Activated gamma-delta T cell treated with Interleukin-2 at 50 U/mL for 16 hours (primary cell): ENCODE measurements around the gene HSPA12B.

Experiments used
- DNase-seq: peaks from one replicate; pipeline ENCODE4 v3.0.0-alpha.2; 2020

Gene HSPA12B

DNA sequence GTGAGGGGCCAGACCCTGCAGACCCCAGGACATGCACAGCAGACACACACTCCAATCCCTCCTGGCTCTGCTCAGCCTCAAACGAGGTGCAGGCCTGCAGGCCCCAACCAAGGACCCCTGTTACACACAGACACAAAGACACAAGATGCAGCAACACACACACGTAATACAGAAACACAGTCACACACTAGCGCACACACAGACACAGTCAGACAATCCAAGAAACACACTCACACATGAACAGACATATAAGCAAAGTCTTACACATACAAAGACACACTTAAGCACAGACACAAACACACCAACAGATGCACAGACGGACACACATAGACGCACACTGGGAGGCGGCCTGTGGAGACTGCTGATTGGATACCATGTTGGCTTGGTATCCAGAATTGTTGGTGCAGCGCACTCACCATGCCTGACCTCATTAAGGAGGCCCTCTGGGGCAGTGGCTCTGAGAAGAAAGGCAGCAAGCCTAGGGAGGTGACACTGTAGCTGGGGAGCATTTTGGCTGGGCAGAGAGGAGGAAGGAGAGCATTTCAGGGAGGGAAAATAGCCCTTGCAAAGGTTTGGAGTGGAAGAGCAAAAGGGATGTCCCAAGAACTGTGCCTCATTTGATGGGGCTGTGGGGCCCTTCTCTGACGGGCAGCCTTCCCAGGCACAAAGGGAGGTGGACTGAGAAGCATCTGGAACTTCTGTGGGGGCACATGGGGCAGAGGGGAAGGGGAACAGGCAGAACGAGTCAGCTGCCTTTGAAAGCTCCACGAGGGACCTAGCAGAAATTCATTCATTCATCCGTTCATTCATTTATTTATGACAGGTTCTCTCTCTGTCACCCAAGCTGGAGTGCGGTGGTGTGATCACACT, 1.4 kb upstream of the HSPA12B start:
- no peak for DNase-seq

DNA sequence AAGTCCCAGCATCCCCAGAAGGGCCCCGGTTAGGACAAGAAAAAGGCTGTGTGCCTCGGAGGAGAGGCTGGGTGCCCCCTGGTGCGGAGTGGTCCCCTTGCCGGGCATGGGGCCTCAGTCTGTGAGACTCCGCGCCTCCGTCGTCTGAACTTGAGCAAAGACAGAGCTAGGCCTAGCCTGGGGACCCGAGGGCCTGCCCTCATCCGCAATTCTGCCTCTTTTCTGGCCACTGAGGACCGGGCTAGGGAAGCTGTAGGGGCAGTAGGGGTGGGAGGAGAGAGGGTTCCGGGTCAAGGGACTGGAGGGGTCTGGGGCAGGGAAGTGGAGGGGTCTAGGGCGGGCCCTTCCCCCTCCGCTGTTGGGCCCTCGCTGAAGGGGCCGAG, 550 bp upstream of the HSPA12B start:
- no peak for DNase-seq

DNA sequence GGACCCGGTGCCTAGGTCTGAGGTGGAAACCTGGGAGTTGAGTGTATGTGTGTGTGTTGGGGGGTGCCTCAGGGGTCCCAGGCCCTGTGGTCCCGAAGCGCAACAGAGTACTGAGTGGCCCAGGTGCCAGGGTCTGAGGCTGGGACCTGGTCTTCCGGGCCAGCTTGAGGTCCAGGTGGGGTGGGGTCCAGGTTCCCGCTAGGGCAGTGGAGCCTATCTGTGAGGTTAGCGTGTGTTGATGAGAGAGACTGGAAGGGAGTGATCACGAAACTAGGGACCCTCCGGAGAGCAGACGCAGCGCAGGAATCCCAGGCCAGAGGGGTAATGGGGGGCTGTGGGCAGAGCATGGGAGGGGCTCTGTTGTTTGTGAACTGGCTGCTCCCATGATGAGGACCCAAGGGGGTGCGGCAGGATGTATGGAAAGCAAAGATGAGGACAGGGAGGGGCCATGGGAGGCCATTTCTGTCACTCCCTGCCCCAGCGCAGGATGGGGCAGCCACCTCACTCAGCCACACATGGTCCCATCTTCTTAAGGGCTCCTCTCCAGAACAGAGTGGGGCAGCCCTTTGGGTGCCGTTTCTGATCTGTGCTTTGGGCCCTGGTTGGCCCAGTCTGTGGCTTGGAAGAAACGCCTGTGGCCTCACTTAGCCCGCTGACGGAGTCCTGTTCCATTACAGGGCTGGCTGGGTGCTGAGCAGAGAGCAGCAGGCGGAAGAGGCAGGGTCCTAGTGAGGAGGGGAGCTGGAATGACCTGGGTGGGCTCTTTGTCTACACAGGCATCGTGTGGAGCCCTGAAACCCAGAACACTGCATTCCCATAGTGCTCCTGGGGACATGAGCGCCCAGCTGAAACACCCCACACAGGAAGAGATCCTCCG, 872 bp downstream of the HSPA12B start:
- no peak for DNase-seq

DNA sequence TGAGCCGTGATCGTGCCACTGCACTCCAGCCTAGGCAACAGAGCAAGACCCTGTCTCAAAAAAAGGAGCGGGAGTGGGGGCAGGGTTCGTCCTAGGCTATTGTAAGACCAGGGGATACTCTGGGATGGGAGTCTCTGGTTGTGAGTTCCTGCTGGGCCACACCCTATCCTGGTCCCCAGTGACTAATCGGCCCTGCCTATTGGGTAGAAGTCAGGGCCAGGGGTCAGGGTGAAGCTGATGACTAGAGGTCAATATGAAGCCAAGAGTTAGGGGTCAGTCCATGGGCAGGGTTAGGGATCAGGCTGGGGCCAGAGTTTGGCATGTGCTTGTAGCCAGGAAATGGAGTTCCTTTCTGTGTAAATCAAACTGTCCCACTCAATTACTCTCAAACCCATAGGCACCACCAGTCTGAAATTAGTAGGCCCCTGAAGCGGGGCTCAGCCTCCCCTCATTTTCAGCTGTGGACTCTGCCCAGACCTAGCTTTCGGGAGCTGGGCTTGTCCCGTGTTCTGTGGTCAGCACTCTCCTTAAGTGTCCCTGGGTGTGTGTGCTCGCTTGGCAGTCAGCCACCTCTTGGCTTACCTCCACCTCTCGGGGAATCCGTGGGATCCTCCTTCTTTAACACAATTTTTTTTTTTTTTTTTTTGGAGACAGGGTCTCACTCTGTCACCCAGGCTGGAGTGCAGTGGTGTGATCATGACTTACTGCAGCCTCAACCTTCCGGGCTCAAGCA, 1.8 kb downstream of the HSPA12B start:
- DNase-seq: no peak

DNA sequence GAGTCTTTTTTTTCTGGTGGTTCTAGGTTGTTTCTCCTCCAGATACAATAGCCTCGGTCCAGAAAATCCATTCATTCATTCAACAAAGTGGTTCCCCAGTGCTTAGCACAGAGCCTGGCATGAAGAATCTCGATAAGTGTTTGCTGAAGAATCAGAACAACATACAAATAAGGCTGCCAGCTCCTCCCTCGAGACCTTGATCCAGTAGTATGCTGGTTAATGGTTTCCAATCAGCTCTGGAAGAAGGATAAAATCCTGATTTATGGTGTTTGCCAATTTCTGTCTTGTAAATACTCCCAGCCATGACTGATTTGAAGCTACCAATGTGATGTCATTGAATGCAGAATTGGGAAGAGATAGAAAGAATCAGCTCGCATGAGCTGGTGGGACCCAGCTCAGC, 3.3 kb downstream of the HSPA12B start:
- DNase-seq: no peak

DNA sequence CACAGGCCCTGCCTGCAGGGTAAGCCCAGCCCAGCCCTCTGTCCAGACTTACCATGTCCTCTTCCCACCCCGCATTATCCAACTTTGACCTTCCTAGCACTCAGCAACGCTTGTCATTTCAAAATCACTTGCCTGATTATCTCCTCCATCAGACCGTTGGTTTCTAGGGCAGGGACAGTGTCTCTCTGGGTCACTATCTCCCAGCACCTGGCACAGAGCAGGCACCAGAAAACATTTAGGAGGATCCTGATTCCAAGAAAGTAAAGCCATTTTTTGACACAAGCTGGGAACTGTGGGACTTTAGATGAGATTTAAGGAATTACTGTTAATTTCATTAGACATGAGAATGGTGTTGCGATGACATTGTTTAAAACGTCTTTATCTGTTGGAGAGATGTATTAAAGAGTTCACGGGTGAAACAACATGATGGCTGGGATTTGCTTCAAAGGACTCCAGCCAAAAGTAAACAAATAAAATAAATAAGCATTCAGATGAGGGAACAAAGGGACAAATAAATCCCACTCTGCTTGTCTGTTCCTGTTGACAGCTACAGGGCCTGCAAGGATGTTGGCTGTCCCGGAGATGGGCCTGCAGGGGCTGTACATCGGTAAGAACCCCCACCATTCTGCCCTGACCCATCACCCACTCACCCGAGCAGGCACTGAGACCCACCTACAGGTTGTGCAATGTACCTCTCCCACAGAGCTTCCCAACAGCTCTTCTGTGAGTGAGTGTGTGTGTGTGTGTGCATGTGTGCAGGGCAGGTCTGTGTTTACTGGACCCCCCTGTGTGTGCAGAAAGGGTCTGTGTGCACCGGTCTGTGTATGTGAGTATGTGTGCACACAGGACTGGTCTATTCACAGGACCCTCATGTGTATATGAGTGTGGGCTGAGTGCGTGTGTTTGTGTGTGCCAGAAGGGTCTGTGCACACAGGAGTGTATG, 5.9 kb downstream of the HSPA12B start:
- no peak for DNase-seq

DNA sequence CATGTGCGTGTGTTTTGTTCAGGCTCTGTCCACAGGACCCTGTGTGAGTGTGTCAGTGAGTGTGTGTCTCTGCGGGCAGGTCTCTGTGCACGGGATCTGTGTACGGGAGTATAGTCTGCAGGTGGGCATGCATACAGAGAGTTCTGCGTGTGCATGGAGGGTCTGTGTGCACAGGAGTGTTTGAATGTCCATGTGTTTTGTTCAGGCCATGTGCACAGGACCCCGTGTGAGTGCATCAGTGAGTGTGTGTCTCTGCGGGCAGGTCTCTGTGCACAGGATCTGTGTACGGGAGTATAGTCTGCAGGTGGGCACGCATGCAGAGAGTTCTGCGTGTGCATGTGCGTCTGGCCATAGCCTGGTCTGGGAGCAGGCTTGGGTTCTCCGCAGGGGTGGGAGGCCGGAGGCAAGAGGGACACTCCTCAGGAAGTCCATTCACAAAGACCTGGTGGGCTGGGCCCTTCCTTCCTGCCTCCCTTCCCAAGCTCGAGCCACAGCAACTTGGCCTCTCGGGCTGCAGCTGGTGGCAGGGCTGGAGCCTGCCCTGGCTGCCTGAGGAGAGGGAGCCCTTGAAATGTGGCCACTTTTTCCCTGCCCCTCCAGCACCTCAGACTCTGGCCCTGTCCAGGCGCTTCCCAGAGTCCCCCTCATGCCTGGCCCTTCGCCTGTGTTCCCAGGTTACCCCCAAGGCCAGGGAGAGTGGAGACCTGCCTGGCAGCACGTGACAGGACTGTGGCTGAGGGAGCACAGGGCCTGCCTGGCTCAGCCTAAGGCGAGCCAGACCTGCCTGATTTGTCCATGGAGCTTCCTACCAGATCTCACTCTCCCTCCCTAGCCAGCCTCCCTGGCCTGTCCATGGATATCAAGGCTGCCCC, 6.8 kb downstream of the HSPA12B start:
- no peak for DNase-seq

DNA sequence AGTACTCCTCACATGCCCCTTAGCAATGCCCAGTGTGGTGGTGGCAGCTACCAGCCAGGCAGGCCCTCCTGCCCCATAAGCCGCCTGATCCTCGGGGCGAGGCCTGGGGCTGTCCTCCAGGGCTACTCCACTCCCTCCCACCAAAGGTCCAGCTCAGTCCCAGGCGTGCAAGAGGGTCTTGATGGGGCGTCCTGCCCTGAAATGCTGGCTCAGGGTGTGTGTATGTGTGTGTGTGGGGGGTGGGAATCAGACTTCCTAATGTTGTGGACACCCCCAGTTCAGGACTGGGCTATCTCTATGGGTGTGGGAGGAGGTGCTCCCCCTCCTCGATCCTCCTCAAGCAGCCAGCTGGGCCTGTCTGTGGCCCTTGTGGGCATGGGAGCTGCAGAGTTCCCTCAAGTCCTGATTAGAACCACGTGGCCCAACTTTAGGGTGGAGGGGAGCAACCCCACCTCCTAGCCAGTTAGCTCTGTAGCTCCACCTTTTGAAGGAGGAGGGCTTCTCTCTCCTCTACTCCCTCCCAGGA, 7.5 kb downstream of the HSPA12B start:
- DNase-seq: no peak

DNA sequence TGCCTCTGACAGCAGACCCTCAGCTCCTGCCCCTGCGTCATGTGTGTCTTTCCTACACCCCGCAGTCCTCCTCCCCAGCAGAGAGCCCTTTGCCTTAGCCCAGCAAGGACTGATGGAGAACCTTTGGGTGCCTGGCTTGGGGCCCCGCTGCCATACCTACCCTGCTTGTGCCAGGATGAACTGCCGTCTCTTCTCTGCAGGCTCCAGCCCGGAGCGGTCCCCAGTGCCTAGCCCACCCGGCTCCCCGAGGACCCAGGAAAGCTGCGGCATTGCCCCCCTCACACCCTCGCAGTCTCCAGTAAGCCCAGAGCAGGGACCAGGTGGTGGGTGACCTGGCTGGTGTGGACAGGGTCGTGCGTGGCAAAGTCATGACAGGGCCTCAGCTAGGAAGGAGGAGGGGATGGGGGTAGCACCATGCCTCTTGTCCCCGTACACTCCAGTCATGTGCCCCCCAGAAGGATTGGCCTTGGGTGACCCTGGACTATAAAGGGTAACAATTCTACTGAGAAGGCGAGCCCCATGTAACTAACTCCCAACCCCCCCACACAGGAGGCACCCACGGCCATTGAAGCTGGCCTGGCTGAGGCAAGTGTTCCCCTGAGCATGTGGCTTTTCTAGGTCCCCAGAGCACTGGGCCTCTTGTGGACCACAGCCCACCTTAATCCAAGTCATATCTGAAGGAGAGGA, 8.3 kb downstream of the HSPA12B start:
- DNase-seq: no peak

DNA sequence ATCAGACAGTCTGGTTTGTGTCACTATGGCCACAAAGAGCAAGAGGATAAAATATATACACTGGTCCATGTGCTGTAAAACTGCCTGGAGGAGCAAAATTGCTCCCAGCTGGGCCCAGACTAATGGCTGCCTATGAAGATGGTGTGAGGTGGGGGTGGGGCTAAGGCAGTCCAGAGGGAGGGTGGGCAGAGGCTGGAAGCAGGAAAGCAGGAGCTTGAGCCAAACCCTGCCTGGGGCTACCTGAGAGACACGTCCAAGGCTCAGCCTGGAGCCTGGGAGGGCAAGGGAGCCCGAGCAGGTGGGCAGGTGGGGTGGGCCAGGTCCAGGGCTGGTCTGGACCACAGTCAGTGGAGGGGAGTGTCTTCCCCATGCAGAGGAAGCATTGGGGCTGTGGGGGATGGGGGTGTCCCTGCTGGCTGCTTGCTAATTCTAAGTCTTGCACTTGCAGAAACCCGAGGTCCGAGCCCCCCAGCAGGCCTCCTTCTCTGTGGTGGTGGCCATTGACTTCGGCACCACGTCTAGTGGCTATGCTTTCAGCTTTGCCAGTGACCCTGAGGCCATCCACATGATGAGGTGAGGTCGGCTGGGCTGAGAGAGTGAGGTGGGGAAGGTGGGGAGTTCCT, 9.5 kb downstream of the HSPA12B start:
- DNase-seq: no peak

DNA sequence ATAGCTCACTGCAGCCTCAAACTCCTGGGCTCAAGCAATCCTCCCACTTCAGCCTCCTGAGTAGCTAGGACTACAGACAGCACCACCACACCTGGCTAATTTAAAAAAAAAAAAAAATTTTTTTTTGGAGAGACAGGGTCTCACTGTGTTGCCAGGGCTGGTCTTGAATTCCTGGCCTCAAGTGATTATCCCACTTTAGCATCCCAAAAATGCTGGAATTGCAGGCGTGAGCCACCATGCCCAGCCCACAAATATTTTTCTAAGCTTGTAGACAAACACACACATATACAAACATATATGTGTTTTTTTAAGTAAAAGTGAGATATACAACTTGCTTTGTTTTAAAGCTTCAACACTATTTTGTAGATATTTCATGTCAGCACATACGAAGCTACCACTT, 10.8 kb downstream of the HSPA12B start:
- DNase-seq: no peak

DNA sequence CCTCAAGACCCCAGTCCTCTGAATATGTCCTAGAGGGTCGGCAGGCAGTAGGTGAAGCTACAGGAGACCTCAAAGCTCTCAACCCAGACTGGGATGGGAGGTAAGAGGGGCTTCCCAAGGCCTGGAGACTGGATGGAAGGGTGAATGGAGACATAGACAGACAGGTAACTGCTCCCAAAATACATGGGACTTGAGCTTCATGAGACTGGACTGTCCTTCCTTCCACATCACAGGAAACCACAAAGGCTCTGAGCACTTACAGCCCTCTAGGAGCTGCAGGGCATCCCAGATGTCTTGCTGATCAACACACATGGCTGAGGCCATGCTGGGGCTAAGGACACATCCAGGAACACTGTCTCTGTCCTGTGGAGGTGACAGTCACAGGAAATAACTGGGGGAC, 11.6 kb downstream of the HSPA12B start:
- no peak for DNase-seq

DNA sequence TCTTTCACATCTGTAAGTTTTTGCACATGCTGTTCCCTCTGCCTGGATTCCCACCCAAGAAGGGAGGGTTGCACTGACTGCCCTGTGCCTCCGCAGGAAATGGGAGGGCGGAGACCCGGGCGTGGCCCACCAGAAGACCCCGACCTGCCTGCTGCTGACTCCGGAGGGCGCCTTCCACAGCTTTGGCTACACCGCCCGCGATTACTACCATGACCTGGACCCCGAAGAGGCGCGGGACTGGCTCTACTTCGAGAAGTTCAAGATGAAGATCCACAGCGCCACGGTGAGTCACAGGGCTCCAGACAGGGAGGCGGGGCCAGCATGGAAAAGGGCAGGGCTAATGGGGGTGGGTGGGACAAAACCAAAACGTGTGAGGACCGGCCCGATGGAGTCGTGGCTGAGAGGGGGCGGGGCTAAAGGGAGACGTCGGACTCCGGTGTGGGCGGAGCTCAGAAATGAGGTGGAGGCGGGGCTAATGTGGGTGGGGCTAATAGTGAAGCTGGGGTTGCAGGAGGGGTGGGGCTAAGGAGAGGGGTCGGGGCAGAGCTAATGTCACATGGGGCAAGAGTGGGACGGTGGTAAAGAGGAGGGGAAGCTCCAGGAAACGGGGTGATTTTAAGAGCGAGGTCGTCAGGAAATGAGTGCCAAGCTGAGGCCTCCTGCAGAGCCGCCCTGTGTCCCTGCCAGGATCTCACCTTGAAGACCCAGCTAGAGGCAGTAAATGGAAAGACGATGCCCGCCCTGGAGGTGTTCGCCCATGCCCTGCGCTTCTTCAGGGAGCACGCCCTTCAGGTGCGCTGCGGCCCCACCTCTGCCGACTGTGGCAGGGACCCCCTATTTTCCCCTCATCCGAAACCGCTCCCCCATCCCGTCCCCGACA, 12.6 kb downstream of the HSPA12B start:
- peak; percentile 49 for DNase-seq

DNA sequence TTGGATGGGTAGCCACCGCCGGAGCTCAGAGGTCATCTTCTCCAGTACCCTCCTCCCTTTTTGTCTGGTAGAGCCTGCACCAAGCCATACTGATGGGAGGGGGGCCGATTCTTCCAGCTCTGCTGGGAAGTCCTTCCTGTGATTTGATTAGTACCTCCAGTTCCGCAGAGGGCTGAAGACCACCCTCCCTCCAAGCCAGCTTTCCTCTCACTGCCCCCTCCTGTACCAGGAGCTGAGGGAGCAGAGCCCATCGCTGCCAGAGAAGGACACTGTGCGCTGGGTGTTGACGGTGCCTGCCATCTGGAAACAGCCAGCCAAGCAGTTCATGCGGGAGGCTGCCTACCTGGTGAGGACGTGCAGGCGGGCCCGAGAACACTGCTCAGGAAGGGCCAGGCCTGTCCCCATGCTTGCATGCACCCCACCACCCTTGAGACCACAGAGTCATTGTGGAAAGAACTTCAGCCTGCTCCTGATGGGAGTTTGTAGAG, 13.2 kb downstream of the HSPA12B start:
- no peak for DNase-seq

DNA sequence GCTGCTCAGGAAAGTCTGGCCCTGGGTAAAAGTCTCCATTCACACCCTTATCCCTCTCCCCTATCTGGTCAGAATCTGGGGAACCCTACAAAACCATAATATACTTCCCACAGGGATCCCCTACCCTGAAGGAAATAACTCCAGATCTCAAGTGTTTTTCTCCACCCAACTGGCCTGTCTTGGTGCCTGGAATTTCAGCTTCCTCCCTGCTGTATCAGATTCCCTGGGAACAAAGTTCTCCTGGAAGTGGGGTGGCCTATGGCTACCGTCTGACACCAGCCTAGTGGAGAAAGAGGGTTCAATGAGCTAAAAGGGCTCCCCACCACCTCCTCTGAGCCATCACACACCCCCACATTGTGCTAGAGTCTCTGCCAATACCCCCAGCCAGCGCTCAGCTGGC, 15.0 kb downstream of the HSPA12B start:
- no peak for DNase-seq

DNA sequence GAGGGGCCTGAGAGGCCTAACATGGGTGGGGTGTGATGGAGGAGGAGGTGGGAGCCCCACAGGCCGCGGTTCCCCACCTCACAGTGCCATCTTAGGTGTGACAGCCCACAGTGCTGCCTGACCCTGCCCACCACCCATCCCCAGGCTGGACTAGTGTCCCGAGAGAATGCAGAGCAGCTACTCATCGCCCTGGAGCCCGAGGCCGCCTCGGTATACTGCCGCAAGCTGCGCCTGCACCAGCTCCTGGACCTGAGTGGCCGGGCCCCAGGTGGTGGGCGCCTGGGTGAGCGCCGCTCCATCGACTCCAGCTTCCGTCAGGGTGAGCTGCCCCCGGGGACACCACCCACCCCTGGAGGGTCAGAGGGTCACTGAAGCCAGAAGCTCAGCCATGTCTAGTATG, 15.6 kb downstream of the HSPA12B start:
- DNase-seq: no peak

DNA sequence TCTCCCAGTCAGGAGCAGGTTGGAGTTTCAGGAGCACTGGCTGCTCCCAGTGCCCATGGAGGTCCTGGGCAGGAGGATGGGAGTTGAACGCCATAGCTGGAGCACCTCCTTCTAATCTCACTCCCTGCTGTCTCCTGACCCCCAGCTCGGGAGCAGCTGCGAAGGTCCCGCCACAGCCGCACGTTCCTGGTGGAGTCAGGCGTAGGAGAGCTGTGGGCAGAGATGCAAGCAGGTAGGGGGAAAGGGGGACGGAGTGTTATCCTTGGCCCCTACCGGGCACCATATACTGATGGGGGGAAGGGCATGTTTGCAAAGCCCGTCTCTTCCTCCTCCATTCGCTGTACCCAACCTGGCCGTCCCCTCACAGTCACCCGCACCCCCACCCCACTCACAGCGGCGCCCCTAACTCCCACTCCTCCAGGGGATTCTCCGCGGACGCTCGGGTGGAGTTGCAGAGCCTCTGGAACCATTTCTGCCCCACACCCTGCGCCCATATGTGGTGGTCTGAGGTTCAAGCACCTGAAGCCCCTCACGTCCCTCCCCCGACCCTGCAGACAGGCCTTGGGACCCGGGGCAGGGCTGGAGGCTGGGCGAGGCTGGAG, 16.7 kb downstream of the HSPA12B start:
- DNase-seq: no peak
